ENCODE measurements around the gene IFITM1. TPM values are rescaled to one million over a fixed set of nuclear protein-coding genes. Genes with fewer than 3 reads are reported as not detected.

Gene IFITM1
- total and polyA plus RNA-seq, 9 of the 15 experiments (the other 6 are each of a cell fraction or from before 2014, with no cell fraction given) = 691 to 5,579 (median 974) TPM

GRCh38 chr11:297586-298405, 16.0 kb upstream of the IFITM1 start (continued):
- TF ChIP-seq ETV1 (tag; conservative IDR thresholded peaks at IDR 0.05; ENCODE audit: low read depth) (no peak), HNRNPUL1 (IDR thresholded peaks at IDR 0.05; ENCODE audit: low read length) (no peak), ZSCAN29 (IDR thresholded peaks at IDR 0.05) (no peak), THAP7 (CRISPR knock-in tag; IDR thresholded peaks at IDR 0.05) (no peak), E2F5 (CRISPR knock-in tag; IDR thresholded peaks at IDR 0.05) (no peak), KAT2B (IDR thresholded peaks at IDR 0.05; ENCODE audit: low read depth, low read length) (no peak), TAL1 (IDR thresholded peaks at IDR 0.05) (no peak), RNF2 (IDR thresholded peaks at IDR 0.05) (peak; percentile 21; the same call in 1 of the 2 replicates), ZNF143 (CRISPR knock-in tag; IDR thresholded peaks at IDR 0.05) (no peak), TFE3 (CRISPR knock-in tag; IDR thresholded peaks at IDR 0.05) (no peak), CBX8 (IDR thresholded peaks at IDR 0.05; ENCODE audit: borderline replicate concordance, extremely low read depth, low read depth, low read length, poor library complexity, severe bottlenecking) (no peak), FOXA3 (CRISPR knock-in tag; conservative IDR thresholded peaks at IDR 0.05 in 1 of 2, IDR thresholded peaks at IDR 0.05 in 1 of 2) (no peak), THRA (IDR thresholded peaks at IDR 0.05) (no peak), PML (IDR thresholded peaks at IDR 0.05; ENCODE audit: low read length) (no peak), SRSF1 (IDR thresholded peaks at IDR 0.05; ENCODE audit: low read depth, low read length) (no peak), ZHX1 (conservative IDR thresholded peaks at IDR 0.05; ENCODE audit: low read length) (no peak), MCM7 (IDR thresholded peaks at IDR 0.05) (no peak), ZNF398 (CRISPR knock-in tag; IDR thresholded peaks at IDR 0.05) (no peak), DPF2 (IDR thresholded peaks at IDR 0.05) (no peak)

Data from K562 (cell line).